ENCODE data around the gene CEP128.

DNA sequence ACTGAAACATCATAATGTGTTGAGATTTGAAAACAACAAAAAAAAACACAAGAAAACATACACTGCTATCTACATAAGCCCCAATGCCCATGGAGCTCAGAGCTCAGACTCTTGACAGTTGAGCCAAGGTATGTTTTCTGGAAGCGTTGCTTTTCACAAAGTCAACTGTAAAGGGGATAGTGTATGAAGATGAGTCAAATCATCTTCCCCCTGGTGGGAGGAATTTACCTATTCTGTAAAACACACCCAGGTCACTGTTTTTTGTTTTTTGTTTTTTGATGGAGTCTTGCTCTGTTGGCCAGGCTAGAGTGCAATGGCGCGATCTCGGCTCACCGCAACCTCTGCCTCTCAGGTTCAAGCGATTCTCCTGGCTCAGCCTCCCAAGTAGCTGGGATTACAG lies 368.9 kb downstream of the CEP128 start:
- TF ChIP-seq, protein P1, sequence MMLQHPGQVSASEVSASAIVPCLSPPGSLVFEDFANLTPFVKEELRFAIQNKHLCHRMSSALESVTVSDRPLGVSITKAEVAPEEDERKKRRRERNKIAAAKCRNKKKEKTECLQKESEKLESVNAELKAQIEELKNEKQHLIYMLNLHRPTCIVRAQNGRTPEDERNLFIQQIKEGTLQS (CRISPR knock-in tag; conservative IDR thresholded peaks at IDR 0.05) = no peak
- TF ChIP-seq, protein P2, sequence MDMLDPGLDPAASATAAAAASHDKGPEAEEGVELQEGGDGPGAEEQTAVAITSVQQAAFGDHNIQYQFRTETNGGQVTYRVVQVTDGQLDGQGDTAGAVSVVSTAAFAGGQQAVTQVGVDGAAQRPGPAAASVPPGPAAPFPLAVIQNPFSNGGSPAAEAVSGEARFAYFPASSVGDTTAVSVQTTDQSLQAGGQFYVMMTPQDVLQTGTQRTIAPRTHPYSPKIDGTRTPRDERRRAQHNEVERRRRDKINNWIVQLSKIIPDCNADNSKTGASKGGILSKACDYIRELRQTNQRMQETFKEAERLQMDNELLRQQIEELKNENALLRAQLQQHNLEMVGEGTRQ (CRISPR knock-in tag; IDR thresholded peaks at IDR 0.05) = no peak
- TF ChIP-seq, protein P3, sequence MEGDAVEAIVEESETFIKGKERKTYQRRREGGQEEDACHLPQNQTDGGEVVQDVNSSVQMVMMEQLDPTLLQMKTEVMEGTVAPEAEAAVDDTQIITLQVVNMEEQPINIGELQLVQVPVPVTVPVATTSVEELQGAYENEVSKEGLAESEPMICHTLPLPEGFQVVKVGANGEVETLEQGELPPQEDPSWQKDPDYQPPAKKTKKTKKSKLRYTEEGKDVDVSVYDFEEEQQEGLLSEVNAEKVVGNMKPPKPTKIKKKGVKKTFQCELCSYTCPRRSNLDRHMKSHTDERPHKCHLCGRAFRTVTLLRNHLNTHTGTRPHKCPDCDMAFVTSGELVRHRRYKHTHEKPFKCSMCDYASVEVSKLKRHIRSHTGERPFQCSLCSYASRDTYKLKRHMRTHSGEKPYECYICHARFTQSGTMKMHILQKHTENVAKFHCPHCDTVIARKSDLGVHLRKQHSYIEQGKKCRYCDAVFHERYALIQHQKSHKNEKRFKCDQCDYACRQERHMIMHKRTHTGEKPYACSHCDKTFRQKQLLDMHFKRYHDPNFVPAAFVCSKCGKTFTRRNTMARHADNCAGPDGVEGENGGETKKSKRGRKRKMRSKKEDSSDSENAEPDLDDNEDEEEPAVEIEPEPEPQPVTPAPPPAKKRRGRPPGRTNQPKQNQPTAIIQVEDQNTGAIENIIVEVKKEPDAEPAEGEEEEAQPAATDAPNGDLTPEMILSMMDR (IDR thresholded peaks at IDR 0.05) = no peak
- TF ChIP-seq, protein P4, sequence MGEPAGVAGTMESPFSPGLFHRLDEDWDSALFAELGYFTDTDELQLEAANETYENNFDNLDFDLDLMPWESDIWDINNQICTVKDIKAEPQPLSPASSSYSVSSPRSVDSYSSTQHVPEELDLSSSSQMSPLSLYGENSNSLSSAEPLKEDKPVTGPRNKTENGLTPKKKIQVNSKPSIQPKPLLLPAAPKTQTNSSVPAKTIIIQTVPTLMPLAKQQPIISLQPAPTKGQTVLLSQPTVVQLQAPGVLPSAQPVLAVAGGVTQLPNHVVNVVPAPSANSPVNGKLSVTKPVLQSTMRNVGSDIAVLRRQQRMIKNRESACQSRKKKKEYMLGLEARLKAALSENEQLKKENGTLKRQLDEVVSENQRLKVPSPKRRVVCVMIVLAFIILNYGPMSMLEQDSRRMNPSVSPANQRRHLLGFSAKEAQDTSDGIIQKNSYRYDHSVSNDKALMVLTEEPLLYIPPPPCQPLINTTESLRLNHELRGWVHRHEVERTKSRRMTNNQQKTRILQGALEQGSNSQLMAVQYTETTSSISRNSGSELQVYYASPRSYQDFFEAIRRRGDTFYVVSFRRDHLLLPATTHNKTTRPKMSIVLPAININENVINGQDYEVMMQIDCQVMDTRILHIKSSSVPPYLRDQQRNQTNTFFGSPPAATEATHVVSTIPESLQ (CRISPR knock-in tag; IDR thresholded peaks at IDR 0.05) = no peak

Measured in WTC11 (cell line).